ENCODE measurements around the gene AGTRAP. TPM values are rescaled to one million over a fixed set of nuclear protein-coding genes. Genes with fewer than 3 reads are reported as not detected.

The AGTRAP gene
- total and polyA plus RNA-seq, 10 donors, result 40.8 to 120 (median 56.4) TPM

GRCh38 chr1:11733306-11733705 lies 2.6 kb upstream of the AGTRAP start:
- 88 to 93% (median 90%) methylated on average over 3 of the region's 3 CpGs for WGBS, 5 donors
- no peak for DNase-seq
- Histone ChIP-seq H3K27ac (peak overlapping the region in 4 of 8 donors; percentile 84 to 100 (median 88)), H3K4me3 (no peak overlapping the region), H3K36me3 (no peaks in the 10 kb centered on the region), H3K9me3 (no peaks in the 10 kb centered on the region), H3K4me1 (peaks cover 48 to 100% (median 77%) of the 10 kb centered on the region in 6 donors), H3K27me3 (replicated peaks in 1 of 7) (no peaks in the 10 kb centered on the region)
- TF ChIP-seq, protein P1, sequence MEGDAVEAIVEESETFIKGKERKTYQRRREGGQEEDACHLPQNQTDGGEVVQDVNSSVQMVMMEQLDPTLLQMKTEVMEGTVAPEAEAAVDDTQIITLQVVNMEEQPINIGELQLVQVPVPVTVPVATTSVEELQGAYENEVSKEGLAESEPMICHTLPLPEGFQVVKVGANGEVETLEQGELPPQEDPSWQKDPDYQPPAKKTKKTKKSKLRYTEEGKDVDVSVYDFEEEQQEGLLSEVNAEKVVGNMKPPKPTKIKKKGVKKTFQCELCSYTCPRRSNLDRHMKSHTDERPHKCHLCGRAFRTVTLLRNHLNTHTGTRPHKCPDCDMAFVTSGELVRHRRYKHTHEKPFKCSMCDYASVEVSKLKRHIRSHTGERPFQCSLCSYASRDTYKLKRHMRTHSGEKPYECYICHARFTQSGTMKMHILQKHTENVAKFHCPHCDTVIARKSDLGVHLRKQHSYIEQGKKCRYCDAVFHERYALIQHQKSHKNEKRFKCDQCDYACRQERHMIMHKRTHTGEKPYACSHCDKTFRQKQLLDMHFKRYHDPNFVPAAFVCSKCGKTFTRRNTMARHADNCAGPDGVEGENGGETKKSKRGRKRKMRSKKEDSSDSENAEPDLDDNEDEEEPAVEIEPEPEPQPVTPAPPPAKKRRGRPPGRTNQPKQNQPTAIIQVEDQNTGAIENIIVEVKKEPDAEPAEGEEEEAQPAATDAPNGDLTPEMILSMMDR (IDR thresholded peaks at IDR 0.05 in 8 of 11, conservative IDR thresholded peaks at IDR 0.05 in 3 of 11), result no peak
- TF ChIP-seq POLR2AphosphoS5 (IDR thresholded peaks at IDR 0.05), result no peak
- TF ChIP-seq POLR2A (IDR thresholded peaks at IDR 0.05), result no peak
- intact Hi-C loops (cut with DNase I; ENCODE audit: low total_unique reads), result loop anchor here (5.0 kb wide), 1 partner anchor 69 kb away; no protein-coding TSS in a partner anchor

GRCh38 chr1:11735531-11735853 lies 444 bp upstream of the AGTRAP start:
- Histone ChIP-seq H3K4me3 (peak overlapping the region in 7 of 8 donors; percentile 61 to 92 (median 83)), H3K36me3 (no peaks in the 10 kb centered on the region), H3K27ac (peak overlapping the region; percentile 73 to 100 (median 94)), H3K4me1 (peaks cover 37 to 100% (median 79%) of the 10 kb centered on the region in 6 donors), H3K27me3 (replicated peaks in 1 of 7) (no peaks in the 10 kb centered on the region), H3K9me3 (no peaks in the 10 kb centered on the region)
- intact Hi-C loops (cut with DNase I; ENCODE audit: low total_unique reads), result no loop called here
- 24 to 52% (median 32%) methylated on average over 4 of the region's 4 CpGs for WGBS, 5 donors
- no peak for DNase-seq
- no peak for TF ChIP-seq POLR2AphosphoS5 (IDR thresholded peaks at IDR 0.05)
- no peak for TF ChIP-seq POLR2A (IDR thresholded peaks at IDR 0.05)
- TF ChIP-seq, protein P1 (IDR thresholded peaks at IDR 0.05 in 8 of 11, conservative IDR thresholded peaks at IDR 0.05 in 3 of 11), result no peak

DNA sequence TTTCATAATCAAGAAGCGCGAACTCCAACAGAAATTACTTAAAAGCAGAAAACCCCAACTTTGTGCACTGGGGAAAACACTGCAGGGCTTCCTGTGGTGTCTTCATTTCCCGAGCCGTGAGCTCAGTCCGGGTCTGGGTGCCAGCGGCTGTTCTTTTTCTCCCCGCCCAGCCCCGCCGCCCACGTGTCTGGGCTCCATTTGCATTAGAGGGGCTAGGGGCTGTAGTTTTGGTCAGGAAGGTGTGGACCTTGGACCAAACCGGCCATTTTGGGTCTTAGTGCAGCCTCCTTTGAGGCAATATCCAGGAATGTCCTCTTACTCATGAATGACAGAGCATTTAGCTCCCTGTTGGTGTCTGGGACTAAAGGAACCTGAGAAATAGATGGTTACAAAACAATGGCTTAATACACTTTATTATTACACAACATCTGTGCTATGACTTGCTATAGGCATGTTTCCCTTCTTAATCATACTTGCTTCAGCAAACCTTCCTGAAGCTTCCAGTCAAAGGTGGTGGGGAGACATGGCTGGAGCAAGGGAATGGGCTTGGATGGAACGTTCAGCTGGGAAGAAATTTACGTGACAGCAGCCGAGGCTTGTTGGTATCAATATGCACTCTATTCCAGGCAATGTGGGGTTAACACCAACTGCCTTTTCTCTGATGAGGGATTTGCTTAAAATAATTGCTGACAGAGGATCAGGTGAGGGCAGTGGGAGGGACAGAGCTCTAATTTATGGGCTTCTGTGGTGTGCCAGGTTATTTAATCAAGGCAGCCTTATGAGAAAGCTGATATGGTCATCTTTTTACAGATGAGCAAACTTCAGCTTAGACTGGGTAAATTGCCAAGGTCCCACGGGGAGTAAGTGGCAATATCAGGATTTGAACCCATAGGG lies 1.1 kb downstream of the AGTRAP start:
- intact Hi-C loops (cut with DNase I; ENCODE audit: low total_unique reads), result no loop called here
- WGBS, 5 donors, result 9 to 17% (median 17%) methylated on average over 15 of the region's 15 CpGs
- Histone ChIP-seq H3K27me3 (replicated peaks in 1 of 7) (no peaks in the 10 kb centered on the region), H3K36me3 (no peaks in the 10 kb centered on the region), H3K9me3 (no peaks in the 10 kb centered on the region), H3K27ac (peak overlapping the region; percentile 73 to 100 (median 94)), H3K4me3 (peak overlapping the region; percentile 61 to 92 (median 82)), H3K4me1 (peaks cover 31 to 100% (median 79%) of the 10 kb centered on the region in 6 donors)
- peak; percentile 5 to 57 (median 13) for TF ChIP-seq POLR2AphosphoS5 (IDR thresholded peaks at IDR 0.05)
- TF ChIP-seq, protein P1 (IDR thresholded peaks at IDR 0.05 in 8 of 11, conservative IDR thresholded peaks at IDR 0.05 in 3 of 11), result no peak
- peak; percentile 88 for DNase-seq

GRCh38 chr1:11738096-11738495 lies 2.2 kb downstream of the AGTRAP start:
- 65 to 80% (median 67%) methylated on average over 2 of the region's 2 CpGs for WGBS, 5 donors
- peak overlapping the region in 6 of 8 donors; percentile 90 to 100 (median 96) for H3K27ac ChIP-seq
- no peak for TF ChIP-seq POLR2AphosphoS5 (IDR thresholded peaks at IDR 0.05)
- TF ChIP-seq, protein P1 (IDR thresholded peaks at IDR 0.05 in 8 of 11, conservative IDR thresholded peaks at IDR 0.05 in 3 of 11), result no peak
- TF ChIP-seq POLR2A (IDR thresholded peaks at IDR 0.05), result no peak

More at GRCh38 chr1:11738096-11738495, 2.2 kb downstream of the AGTRAP start:
- intact Hi-C loops (cut with DNase I; ENCODE audit: low total_unique reads), result no loop called here
- H3K4me3 ChIP-seq, result peak overlapping the region in 4 of 8 donors; percentile 82 to 92 (median 86)
- H3K27me3 ChIP-seq (replicated peaks in 1 of 7), result no peaks in the 10 kb centered on the region
- H3K36me3 ChIP-seq, result no peaks in the 10 kb centered on the region
- DNase-seq, result peak; percentile 63
- no peaks in the 10 kb centered on the region for H3K9me3 ChIP-seq
- peaks cover 25 to 100% (median 74%) of the 10 kb centered on the region in 6 donors for H3K4me1 ChIP-seq
